ENCODE measurements around the gene ITSN2. TPM values are rescaled to one million over a fixed set of nuclear protein-coding genes. Genes with fewer than 3 reads are reported as not detected.
"Not testable (repeated sequence)": the region's sequence is repeated elsewhere in the genome, so short reads cannot be mapped to it uniquely, and the experiment has no call there.

ITSN2 gene
- total RNA-seq, 1 experiment from 2014 or later: 10.3 TPM

- H3K27me3 ChIP-seq (ENCODE audit: control insufficient read depth, insufficient read depth, low read length): no peaks in the 10 kb centered on the region
Observed at GRCh38 chr2:24211408-24211807, 148.9 kb downstream of the ITSN2 start.

GRCh38 chr2:24210723-24211122, 149.6 kb downstream of the ITSN2 start:
- Histone ChIP-seq H3K27me3 (ENCODE audit: control insufficient read depth, insufficient read depth, low read length) (no peaks in the 10 kb centered on the region), H3K4me3 (ENCODE audit: insufficient read depth, low read depth, low read length) (no peak overlapping the region), H3K36me3 (replicated peaks; ENCODE audit: control insufficient read depth, insufficient read depth, low read length) (no peaks in the 10 kb centered on the region; the same call in 1 of the 2 replicates)
- DNase-seq: no peak

More at GRCh38 chr2:24211408-24211807, 148.9 kb downstream of the ITSN2 start:
- DNase-seq: no peak
- no peaks in the 10 kb centered on the region; the same call in 1 of the 2 replicates for H3K36me3 ChIP-seq (replicated peaks; ENCODE audit: control insufficient read depth, insufficient read depth, low read length)
- no peak overlapping the region for H3K4me3 ChIP-seq (ENCODE audit: insufficient read depth, low read depth, low read length)

GRCh38 chr2:24210106-24210455, 150.3 kb downstream of the ITSN2 start:
- H3K36me3 ChIP-seq (replicated peaks; ENCODE audit: control insufficient read depth, insufficient read depth, low read length): no peaks in the 10 kb centered on the region; the same call in 1 of the 2 replicates
- no peaks in the 10 kb centered on the region for H3K27me3 ChIP-seq (ENCODE audit: control insufficient read depth, insufficient read depth, low read length)
- no peak for DNase-seq
- H3K4me3 ChIP-seq (ENCODE audit: insufficient read depth, low read depth, low read length): no peak overlapping the region

DNA sequence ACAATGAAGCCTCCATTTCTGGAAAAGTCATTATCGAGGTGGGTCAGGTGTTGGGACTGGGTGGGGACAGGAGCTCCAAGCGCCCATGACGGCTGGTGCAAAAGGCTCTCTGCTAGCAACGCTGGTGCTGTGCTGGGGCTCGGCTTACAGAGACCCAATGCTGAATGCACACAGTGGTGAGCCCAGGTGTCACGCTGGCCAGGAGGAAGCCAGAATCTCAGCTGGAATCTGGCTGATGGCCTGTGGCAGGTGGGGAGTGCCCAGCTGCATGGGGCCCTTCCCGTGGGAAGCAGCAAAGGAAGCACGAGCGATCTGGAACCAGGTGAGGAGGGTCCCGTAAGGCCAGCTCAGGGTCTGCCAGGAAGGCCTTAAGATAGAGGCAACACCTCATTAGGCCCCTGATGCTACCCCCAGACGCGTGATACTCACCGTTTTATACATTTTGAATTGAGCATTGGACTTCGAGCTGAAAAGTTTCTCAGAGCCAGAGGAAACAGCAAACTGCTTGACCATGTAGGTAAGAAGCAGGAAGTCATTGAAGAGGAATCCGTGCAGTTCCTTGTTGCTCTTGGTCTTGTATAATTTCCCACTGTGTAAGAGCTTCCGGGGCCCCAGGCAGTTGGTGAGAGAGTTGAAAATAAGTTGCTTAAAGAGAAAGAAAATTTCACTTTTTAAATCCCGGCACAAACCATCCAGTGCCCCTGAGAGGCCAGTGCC, 150.8 kb downstream of the ITSN2 start:
- H3K27me3 ChIP-seq (ENCODE audit: control insufficient read depth, insufficient read depth, low read length): no peaks in the 10 kb centered on the region
- H3K36me3 ChIP-seq (replicated peaks; ENCODE audit: control insufficient read depth, insufficient read depth, low read length): no peaks in the 10 kb centered on the region; the same call in 1 of the 2 replicates
- no peak overlapping the region for H3K4me3 ChIP-seq (ENCODE audit: insufficient read depth, low read depth, low read length)
- no peak for DNase-seq

GRCh38 chr2:24208490-24208889, 151.8 kb downstream of the ITSN2 start:
- DNase-seq: no peak
- H3K27me3 ChIP-seq (ENCODE audit: control insufficient read depth, insufficient read depth, low read length): no peaks in the 10 kb centered on the region
- no peak overlapping the region for H3K4me3 ChIP-seq (ENCODE audit: insufficient read depth, low read depth, low read length)
- H3K36me3 ChIP-seq (replicated peaks; ENCODE audit: control insufficient read depth, insufficient read depth, low read length): no peaks in the 10 kb centered on the region; the same call in 1 of the 2 replicates

GRCh38 chr2:24207359-24207758, 153.0 kb downstream of the ITSN2 start:
- Histone ChIP-seq H3K4me3 (ENCODE audit: insufficient read depth, low read depth, low read length) (no peak overlapping the region), H3K36me3 (replicated peaks; ENCODE audit: control insufficient read depth, insufficient read depth, low read length) (no peaks in the 10 kb centered on the region; the same call in 1 of the 2 replicates), H3K27me3 (ENCODE audit: control insufficient read depth, insufficient read depth, low read length) (no peaks in the 10 kb centered on the region)
- no peak for DNase-seq

GRCh38 chr2:24206714-24207113, 153.6 kb downstream of the ITSN2 start:
- Histone ChIP-seq H3K4me3 (ENCODE audit: insufficient read depth, low read depth, low read length) (no peak overlapping the region), H3K27me3 (ENCODE audit: control insufficient read depth, insufficient read depth, low read length) (no peaks in the 10 kb centered on the region), H3K36me3 (replicated peaks; ENCODE audit: control insufficient read depth, insufficient read depth, low read length) (no peaks in the 10 kb centered on the region; the same call in 1 of the 2 replicates)
- no peak for DNase-seq

DNA sequence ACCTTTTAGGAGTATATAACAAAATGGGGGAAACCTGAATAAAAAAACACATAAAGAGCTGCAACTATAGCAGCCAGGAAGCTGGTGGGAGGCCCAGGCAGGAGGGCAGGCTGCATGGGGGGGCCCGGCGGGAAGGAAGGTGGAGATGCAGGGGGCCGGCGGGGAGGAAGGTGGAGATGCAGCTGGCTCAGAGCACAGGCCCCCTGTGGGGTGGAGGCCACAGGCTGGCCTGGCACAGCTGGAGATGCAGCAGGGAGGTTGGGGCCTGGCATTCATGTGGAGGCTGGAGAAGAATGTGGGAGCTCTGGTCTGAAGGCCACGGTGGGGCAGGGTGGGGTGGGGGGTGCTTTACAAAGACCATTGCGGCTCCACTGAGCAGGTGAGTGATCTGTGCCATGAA, 154.1 kb downstream of the ITSN2 start:
- DNase-seq: peak; percentile 45
- Histone ChIP-seq H3K36me3 (replicated peaks; ENCODE audit: control insufficient read depth, insufficient read depth, low read length) (no peaks in the 10 kb centered on the region; the same call in 1 of the 2 replicates), H3K27me3 (ENCODE audit: control insufficient read depth, insufficient read depth, low read length) (no peaks in the 10 kb centered on the region), H3K4me3 (ENCODE audit: insufficient read depth, low read depth, low read length) (no peak overlapping the region)

DNA sequence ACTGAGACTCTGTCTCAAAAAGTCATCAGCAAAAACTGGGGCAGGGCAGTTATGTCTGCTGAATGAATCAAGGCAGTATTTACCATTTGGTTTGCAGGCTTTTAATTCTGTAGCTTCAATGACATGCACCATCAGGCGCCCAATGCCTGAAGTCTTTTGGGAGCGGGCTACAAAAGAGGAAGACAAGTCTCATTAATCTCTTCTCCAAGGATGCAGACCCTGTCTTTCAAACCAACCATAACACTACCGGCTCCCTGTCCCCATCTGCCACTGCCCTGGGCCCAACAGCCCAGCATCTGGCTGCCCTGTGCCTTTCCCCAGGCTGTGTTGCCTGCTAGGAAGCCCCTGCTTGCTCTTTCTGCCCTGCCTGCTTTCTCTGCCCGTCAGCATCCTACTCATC, 155.2 kb downstream of the ITSN2 start:
- no peaks in the 10 kb centered on the region; the same call in 1 of the 2 replicates for H3K36me3 ChIP-seq (replicated peaks; ENCODE audit: control insufficient read depth, insufficient read depth, low read length)
- peak; percentile 5 for DNase-seq
- no peak overlapping the region for H3K4me3 ChIP-seq (ENCODE audit: insufficient read depth, low read depth, low read length)
- no peaks in the 10 kb centered on the region for H3K27me3 ChIP-seq (ENCODE audit: control insufficient read depth, insufficient read depth, low read length)

DNA sequence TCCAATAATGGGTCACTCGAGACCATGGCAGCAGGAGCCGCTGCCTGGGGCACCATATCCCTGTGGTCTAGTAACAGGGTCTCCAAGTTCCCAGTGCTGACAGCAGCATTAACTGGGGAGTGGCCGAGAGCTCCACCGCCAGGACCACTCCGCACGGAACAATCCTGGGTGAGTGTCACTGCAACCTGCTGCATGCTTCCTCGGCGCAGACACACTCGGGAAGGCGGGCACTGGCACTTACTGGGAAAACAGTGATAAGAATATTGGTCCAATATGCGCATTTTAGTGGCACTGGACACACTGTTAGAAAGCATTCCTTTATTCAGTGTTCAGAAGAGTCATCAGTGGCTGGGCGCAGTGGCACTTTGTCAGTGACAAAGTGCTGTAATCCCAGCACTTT, 155.8 kb downstream of the ITSN2 start:
- no peaks in the 10 kb centered on the region for H3K27me3 ChIP-seq (ENCODE audit: control insufficient read depth, insufficient read depth, low read length)
- no peaks in the 10 kb centered on the region; the same call in 1 of the 2 replicates for H3K36me3 ChIP-seq (replicated peaks; ENCODE audit: control insufficient read depth, insufficient read depth, low read length)
- H3K4me3 ChIP-seq (ENCODE audit: insufficient read depth, low read depth, low read length): no peak overlapping the region
- DNase-seq: peak; percentile 6

DNA sequence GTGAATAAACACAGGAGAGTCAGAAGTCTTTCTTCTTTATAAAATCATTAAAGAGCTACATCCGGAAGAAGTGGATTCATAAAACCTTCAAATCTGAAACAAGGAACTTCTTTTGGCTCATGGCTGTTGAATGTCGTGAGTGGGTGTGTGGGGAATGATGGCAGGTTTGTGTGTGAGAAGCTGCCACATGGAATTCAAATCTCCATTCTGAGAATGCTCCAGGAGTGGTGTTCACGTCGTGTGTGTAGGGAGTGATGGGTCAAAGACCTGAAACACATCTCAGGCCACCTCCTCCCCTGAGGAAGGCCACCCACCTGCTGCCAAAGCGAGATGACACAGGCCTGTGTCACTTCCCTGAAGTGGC, 156.6 kb downstream of the ITSN2 start:
- no peak for DNase-seq
- H3K27me3 ChIP-seq (ENCODE audit: control insufficient read depth, insufficient read depth, low read length): no peaks in the 10 kb centered on the region
- no peaks in the 10 kb centered on the region; the same call in 1 of the 2 replicates for H3K36me3 ChIP-seq (replicated peaks; ENCODE audit: control insufficient read depth, insufficient read depth, low read length)
- no peak overlapping the region for H3K4me3 ChIP-seq (ENCODE audit: insufficient read depth, low read depth, low read length)

GRCh38 chr2:24203029-24203786, 157.1 kb downstream of the ITSN2 start:
- peak; percentile 53 for DNase-seq
- H3K27me3 ChIP-seq (ENCODE audit: control insufficient read depth, insufficient read depth, low read length): no peaks in the 10 kb centered on the region
- no peak overlapping the region for H3K4me3 ChIP-seq (ENCODE audit: insufficient read depth, low read depth, low read length)
- H3K36me3 ChIP-seq (replicated peaks; ENCODE audit: control insufficient read depth, insufficient read depth, low read length): no peaks in the 10 kb centered on the region

DNA sequence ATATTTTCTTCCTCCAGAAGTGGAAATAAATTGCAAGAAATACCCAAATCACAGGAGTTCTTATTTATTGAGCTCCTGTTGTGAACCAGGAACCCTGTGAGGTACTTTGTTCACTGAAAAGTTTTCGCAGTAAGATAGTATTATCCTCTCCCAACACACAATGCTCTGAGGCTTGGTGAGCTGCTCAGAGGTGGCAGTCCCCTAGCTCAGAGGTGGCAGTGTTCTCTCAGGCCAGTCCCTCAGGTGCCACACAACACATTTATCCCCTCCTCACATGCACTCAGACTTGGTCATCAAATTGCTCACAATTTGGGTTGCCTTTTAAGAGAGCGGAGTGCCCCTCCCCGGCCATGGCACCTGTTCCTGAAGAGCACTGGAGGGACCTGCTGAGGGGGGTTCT, 159.5 kb downstream of the ITSN2 start:
- H3K36me3 ChIP-seq (replicated peaks; ENCODE audit: control insufficient read depth, insufficient read depth, low read length): no peaks in the 10 kb centered on the region
- no peaks in the 10 kb centered on the region for H3K27me3 ChIP-seq (ENCODE audit: control insufficient read depth, insufficient read depth, low read length)
- no peak for DNase-seq
- no peak overlapping the region for H3K4me3 ChIP-seq (ENCODE audit: insufficient read depth, low read depth, low read length)

DNA sequence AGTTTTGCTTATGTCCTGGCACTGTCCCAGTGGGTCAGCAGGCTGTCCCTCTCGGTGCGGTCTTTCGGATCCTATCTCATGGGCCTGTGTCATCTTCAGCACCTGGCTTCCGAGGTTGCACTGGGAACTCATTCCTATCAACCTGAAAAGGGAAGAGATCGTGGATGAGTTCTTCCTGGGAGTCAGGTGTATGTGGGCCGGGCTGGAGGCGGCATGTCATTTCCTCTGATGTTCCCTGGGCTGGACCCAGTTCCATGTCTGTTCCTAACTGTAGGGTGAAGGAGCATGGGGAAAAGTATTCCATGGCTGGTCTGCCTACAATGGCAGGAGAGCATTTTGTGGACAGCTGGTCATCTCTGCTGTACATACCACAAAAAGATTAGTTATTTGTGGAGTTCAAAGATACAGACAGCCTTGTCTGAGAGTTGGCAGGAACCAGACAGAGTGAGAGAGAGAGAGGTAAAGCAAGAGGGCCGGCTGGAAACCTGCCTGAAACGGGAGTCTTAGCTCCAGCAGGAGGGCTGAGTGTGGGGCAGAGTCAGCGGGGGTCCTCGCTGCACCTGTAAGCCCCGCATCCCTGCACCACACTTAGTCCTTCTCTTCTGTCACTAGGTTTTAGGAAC, 160.3 kb downstream of the ITSN2 start:
- no peak for DNase-seq
- Histone ChIP-seq H3K4me3 (ENCODE audit: insufficient read depth, low read depth, low read length) (no peak overlapping the region), H3K36me3 (replicated peaks; ENCODE audit: control insufficient read depth, insufficient read depth, low read length) (no peaks in the 10 kb centered on the region), H3K27me3 (ENCODE audit: control insufficient read depth, insufficient read depth, low read length) (no peaks in the 10 kb centered on the region)

GRCh38 chr2:24197213-24197612, 163.1 kb downstream of the ITSN2 start:
- H3K36me3 ChIP-seq (replicated peaks; ENCODE audit: control insufficient read depth, insufficient read depth, low read length); H3K4me3 ChIP-seq (ENCODE audit: insufficient read depth, low read depth, low read length); H3K27me3 ChIP-seq (ENCODE audit: control insufficient read depth, insufficient read depth, low read length); DNase-seq: not testable (repeated sequence)
